Fibroblast of peridontal ligament (primary cell): ENCODE results near the gene GCN1.

Source experiments
- DNase-seq: peaks from one replicate; pipeline ENCODE4 v3.0.0-alpha.2; 2010; ENCODE audit errors: extremely low read depth

The GCN1 gene

DNA sequence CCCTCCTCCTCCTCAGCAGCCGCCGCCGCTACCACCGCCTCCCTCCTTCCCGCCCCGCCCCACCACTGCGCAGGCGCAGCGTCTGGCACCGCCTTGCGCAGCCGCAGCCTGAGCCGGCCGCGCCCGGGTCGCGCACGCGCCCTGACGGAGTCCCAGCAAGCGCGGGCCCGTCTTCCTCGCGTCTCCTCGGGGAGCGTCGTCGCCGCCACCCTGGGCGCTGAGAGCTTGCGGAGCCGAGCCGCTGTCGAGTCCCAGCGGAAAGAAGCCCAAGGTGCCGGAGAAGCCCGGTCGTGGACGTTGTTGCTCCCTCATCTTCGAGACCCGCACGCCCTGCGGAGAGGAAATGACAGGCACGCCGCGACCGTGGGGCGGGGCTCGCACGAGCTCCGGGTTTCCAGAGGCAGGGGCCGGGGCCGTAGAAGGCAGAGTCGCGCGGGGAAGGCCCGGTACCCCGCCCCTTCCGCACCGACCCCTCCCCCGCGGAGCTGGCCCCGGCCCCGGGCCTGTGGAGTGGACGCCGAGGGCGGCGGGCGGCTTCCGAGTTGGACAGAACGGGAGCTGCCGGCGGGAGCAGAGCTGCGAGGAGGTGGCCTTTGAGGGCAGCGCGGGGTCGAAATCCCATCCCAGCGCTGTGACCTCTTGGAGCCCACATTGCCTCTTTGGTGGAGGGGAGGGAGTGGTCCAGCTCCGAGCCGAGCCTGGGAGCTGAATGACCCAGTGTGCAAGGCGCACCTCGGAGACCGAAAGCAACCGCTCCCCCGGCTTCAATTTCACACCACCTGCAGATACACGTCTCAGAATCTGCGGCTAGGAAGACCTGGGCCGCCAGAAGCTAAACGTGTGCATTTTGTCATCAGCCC, 77.5 kb downstream of the GCN1 start:
- peak; percentile 84 for DNase-seq

- DNase-seq = no peak
Measured at GRCh38 chr12:120116441-120116791, 78.1 kb downstream of the GCN1 start, which contains the start of gene RAB35. Gene RAB35 (minus strand): TSS chr12:120116753. CDS start chr12:120116650, 103 bp downstream.

- DNase-seq = peak; percentile 38
Measured at GRCh38 chr12:120115692-120116440, 78.6 kb downstream of the GCN1 start.

GRCh38 chr12:120115066-120115465, 79.4 kb downstream of the GCN1 start:
- DNase-seq = no peak

- DNase-seq = no peak
Measured at GRCh38 chr12:120110550-120111501, 83.7 kb downstream of the GCN1 start.

DNA sequence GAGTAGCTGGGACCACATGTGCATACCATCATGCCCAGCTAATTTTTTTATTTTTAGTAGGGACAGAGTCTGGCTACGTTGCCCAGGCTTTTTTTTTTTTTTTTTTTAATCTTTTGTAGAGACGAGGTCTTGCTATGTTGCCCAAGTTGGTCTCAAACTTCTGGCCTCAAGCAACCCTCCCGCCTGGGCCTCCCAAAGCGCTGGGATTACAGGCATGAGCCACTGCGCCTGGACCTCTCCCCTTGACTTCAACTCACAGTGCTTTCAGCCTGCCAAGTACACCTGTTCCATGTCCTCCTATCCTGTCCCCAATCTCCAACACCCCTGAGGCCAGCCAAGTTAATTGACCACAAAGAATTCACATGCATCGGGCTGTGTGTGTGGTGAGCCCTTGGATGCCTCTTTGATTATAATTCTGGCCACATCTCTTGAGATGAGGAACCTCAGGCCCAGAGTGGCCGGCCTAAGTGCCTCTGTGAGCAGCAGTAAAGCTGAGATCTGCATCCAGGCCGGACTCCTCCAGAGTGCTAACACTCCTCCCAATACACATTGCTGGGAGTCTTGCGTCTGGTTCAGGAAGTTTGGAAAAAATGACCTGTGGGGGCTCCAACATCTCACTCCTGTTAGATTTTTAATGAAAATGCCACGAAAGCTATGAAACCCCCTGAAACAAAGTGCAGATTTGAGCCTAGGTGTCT, 84.8 kb downstream of the GCN1 start:
- DNase-seq = no peak

GRCh38 chr12:120106151-120106550, 88.4 kb downstream of the GCN1 start:
- no peak for DNase-seq

- no peak for DNase-seq
Measured at GRCh38 chr12:120103371-120103770, 91.1 kb downstream of the GCN1 start.

GRCh38 chr12:120103044-120103338, 91.5 kb downstream of the GCN1 start:
- DNase-seq = no peak

GRCh38 chr12:120102189-120103043, 92.1 kb downstream of the GCN1 start:
- DNase-seq = no peak

DNA sequence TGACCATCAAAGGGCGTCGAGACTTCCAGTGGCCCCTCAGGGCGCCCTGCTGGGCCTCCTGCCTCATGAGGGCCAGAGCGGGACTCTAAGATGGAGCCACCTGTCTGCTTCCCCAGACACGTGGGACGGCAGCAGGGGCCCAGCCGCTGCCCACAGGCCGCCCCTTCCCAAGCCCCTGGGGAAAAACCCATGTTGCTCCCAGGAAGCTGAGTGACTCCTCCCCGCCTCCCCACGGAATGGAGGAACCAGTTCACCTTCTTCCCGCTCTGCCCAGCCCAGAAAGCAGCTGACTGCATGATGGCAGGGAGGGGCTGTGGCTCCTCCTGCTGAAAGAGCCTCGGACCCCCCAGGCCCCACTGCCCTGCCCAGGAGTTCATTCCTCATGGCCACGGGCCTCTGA, 92.9 kb downstream of the GCN1 start:
- no peak for DNase-seq

GRCh38 chr12:120101182-120101581, 93.3 kb downstream of the GCN1 start:
- DNase-seq = no peak

GRCh38 chr12:120100630-120101029, 93.9 kb downstream of the GCN1 start:
- no peak for DNase-seq

- no peak for DNase-seq
Measured at GRCh38 chr12:120099738-120100137, 94.8 kb downstream of the GCN1 start.

- DNase-seq = no peak
Measured at GRCh38 chr12:120098756-120099470, 95.6 kb downstream of the GCN1 start.

GRCh38 chr12:120096671-120097202, 97.8 kb downstream of the GCN1 start:
- DNase-seq = no peak

DNA sequence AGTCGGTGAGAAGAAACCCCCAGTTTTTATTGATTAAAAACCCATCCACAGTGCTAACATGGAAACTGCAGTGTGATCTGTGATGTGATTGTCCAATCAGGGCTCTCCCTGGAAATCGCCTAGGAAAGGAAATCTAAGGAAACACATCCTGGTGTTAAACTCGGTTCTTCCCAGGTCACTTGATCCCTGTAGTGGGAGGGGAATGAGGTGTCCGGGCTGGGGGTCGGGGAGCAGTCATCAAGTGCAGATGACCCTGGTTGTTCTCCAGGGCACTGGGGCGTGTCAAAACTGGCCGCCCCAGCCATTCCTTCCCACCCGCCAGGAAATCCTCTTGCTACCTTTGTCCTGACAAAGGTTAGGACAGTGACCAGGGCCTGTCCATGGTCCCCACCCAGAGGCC, 98.8 kb downstream of the GCN1 start:
- no peak for DNase-seq

DNA sequence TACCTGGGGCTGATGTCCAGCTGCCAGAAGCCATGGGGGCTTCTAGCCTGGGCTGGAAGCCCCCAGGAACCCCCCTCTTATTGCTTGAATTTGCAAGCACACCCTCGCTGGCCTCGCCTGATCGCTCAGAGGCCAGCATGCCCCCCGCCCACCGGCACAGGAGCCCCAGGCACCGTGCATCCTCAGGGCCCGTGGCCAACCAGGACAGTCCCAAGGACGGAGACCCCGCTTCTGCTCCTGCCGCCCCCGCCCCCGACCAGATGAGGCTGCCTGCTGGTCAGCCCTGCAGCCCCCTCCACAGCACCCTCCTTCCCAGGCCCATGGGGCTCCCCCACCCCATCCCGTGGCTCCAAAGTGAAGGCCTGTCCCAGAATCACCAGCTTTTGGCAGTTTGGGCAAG, 99.2 kb downstream of the GCN1 start:
- DNase-seq = no peak

DNA sequence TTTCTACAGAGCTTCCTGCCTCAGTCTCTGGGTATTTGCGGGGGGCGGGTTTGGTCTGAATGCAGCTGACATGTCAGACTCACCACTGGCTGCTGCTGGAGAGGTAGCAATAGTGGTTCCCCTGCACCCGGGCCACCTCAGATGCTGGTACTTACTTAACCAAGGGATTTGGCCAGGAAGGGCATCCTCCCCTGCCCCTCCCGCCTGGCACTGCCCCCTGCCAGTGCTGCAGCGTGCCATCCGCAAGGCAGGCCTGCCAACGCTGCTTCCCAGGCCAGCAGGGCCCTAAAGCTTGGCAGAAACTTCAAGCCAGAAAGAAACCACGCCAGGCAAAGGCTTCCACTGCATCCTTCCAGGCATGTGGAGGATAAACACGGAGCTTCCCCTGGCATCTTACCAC, 100.0 kb downstream of the GCN1 start:
- DNase-seq = no peak
